ENCODE results near the gene LRRC74B. TPM values are rescaled to one million over a fixed set of nuclear protein-coding genes. Genes with fewer than 3 reads are reported as not detected.
"Not testable (repeated sequence)": the region's sequence is repeated elsewhere in the genome, so short reads cannot be mapped to it uniquely, and the experiment has no call there.

LRRC74B gene
- total RNA-seq, 1 experiment from 2014 or later = not detected

DNA sequence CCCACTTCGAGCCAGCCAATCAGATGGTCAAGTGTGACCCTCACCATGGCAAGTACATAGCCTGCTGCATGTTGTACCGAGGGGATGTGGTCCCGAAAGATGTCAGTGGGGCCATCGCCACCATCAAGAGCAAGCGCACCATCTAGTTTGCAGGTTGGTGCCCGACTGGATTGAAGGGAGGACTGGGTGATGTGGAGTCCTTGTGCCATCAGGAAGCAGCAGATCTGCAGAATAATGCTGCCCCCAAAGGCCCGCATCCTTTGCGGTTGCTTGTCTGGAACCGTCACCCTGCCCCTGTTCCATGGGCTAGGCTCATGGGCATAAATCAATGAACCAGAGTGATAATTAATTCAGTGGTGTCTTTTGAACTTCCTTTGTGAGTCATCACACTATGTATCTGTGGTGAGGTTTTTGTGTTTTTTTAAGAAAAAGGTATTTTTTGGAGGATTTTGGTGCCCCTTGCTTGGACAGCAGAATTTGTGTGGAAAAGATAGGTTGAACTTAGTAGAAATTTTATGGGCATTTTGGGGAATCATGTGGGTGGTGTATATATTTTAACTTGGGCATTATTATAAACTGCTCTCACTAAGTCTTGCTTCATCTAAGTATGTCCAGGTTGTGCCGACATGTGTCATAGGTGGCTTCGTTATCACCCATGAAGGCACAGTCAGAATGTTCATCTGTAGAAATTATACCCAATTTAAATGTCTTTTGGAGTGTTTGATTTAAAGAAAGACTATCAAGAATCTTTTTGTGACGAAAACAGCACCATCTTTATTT lies 22.3 kb downstream of the LRRC74B start:
- in situ Hi-C loops (cut with HindIII; ENCODE audit: low pct_unique_long_range_greater_than_20kb, low sequenced_read_pairs) = no loop called here
- DNase-seq (ENCODE audit: low read depth) = no peak

DNA sequence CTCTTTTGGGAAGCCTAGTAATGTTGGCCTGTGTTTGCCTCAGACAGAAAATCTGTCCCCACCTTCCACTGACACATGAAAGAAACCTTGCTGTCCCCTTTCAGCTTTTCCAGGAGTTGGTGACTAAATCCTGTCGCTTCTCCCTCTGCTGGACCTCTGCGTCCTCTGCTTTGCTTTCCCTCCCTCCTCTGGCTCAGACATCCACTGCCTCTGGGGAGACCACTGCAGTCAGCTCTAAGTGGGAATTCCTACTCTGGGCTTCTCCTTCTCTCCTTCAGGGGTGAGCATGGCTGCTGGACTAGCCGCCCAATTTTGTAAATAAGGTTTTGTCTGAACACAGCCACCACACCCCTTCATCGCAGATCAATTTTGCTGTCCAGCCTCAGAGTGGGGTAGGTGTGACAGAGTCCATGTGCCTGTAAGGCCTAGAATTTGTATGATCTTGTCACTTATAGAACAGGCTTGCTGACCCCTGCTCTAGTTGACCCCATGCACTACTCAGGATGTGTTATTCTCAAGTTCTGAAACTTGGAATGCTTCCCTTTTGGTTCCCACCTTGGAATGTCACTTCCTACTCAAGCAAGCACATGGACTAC lies 23.0 kb downstream of the LRRC74B start:
- DNase-seq (ENCODE audit: low read depth) = no peak
- in situ Hi-C loops (cut with HindIII; ENCODE audit: low pct_unique_long_range_greater_than_20kb, low sequenced_read_pairs) = no loop called here

DNA sequence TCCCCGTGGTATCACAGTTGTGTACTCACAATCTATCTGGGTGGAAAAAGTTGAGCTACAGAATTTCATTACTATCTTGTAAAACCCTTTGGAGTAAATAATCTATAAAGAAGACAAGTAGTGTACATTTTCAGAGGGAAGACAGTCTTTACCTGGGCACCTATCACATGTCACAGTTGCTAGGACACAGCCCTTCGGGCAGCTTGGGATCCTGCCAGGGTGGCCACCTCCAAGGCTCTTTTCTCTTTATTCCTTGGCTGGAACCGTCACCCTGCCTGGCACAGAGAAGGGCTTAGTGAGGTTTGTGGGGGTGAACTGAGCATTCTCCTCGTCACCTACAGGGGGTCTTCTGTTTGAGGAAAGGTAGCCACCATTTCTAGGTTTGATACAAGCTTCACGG lies 23.6 kb downstream of the LRRC74B start:
- no peak for DNase-seq (ENCODE audit: low read depth)
- in situ Hi-C loops (cut with HindIII; ENCODE audit: low pct_unique_long_range_greater_than_20kb, low sequenced_read_pairs) = no loop called here

DNA sequence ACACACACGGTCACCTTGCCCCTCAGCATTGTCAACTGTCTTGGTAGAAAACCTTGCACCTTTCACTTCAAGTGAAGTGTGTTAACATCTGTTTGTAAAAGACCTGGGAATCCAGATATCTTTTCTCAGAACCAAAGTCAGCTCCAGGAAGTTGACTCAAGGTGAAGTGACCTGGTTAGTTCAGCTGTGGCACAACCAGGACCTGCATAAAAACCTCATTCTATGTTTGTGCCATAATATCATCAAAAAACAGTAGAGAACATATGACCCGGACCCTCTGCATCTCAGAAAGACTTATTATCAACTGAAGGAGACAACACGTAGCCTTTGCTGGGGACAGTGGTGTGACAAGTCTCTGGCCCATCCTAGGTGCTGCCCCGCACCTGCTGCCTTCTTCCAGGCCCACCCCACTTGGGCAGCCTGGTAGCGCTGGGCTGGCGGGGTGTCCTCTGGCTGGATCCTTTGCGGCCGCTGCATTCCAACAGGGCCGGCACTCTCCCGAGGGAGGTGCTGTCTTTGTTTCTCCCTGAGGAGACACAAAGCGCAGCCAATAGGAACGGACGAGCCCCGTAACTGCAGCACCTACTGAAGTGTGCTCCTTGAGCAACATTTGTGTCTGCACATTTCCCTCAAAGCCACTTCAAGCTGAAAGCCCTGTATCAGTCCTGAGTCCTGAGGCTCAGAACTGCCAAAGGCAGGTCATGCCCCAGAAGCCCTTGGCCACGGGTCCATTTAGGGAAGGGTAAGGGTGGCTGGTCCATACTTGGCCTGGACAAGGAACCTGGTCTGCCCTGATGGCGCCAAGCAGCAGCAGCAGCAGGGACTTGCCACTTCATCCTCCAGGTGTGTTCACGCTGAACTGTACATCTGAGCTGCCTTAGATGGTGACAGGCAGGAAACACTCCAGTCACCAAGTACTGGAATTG lies 25.2 kb downstream of the LRRC74B start:
- in situ Hi-C loops (cut with HindIII; ENCODE audit: low pct_unique_long_range_greater_than_20kb, low sequenced_read_pairs) = no loop called here
- DNase-seq (ENCODE audit: low read depth) = no peak

DNA sequence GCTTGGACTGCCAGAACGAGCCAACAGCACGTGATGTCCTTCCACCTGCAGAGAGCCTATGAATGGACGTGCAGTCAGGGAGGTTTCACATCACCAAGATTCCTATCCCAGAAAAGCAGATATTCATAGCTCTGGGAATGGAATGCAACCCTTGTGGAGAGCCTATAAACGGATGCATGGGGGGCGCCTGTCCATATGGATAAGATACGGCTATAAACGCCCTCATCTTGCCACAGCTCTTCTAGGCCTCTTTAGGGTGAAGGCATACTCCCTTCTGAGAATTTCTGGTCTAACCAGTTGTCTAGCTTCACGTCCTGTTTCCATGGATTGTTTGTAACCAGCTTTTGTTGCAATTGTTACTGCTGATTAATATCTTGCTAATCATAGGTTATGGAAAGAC lies 26.1 kb downstream of the LRRC74B start:
- in situ Hi-C loops (cut with HindIII; ENCODE audit: low pct_unique_long_range_greater_than_20kb, low sequenced_read_pairs); DNase-seq (ENCODE audit: low read depth): not testable (repeated sequence)

DNA sequence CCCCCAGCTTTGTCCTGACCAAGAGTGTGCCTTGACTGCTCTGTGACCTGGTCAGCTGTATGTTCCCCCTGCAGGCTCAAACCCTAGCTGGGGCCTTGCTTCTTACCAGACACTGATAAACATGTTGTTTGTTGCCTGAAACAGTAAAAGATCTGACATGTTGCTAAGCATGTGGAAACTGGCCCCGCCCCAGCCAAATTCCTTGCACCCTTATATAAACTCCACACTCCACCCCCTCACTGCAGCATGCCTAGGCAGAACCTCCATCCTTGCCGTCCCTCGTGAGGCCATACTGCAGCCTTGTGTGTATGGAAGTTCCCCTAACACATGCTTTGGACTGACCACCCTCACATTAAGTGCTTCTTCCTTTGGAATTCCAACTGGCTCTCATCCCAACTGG lies 27.3 kb downstream of the LRRC74B start:
- in situ Hi-C loops (cut with HindIII; ENCODE audit: low pct_unique_long_range_greater_than_20kb, low sequenced_read_pairs) = no loop called here
- DNase-seq (ENCODE audit: low read depth) = no peak

DNA sequence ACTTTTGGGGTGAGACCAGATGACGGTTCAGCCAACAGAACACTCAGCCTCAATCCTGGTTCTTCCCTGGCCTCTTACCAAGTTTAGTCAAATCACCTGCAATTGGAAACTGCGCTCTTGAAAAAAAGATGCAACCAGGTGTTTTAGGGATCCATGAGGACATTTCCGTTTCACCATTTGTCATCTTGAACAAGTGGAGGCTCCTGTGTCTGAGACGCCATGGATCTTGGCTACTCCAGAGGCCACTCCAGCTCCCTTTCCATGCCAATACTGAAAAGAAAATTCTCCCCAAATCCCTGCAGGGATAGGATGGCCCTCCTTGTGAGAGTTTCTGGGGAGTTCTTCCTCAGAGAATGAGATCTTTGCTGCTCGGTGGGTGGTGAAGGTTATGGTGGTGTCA lies 27.7 kb downstream of the LRRC74B start:
- DNase-seq (ENCODE audit: low read depth) = no peak
- in situ Hi-C loops (cut with HindIII; ENCODE audit: low pct_unique_long_range_greater_than_20kb, low sequenced_read_pairs) = no loop called here

DNA sequence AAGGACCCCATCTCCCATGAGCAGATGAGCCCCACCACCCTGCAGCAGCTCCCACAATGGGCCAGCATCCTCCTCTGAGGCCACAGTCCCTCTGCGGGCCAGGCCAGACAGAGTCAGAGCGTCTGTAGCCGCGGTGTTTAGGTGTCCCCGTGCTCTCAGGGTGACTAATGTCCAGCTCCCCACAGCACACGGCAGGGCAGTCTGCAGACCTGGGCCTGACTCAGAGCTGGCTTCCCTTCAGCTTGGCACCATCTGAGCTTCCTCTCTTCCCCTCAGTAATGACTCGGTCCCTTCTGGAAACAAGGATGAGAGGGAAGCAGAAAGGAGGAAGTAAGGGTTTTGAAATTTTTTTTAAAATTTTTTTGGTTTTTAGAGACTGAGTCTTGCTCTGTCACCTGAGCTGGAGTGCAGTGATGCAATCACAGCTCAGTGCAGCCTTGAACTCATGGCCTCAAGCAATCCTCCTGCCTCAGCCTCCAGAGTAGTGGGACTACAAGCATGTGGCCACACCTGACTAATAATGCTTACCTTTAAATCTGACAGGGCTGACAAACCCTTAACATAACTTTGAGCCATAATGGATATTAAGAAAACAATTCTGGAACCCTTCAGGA lies 28.5 kb downstream of the LRRC74B start:
- in situ Hi-C loops (cut with HindIII; ENCODE audit: low pct_unique_long_range_greater_than_20kb, low sequenced_read_pairs) = no loop called here

DNA sequence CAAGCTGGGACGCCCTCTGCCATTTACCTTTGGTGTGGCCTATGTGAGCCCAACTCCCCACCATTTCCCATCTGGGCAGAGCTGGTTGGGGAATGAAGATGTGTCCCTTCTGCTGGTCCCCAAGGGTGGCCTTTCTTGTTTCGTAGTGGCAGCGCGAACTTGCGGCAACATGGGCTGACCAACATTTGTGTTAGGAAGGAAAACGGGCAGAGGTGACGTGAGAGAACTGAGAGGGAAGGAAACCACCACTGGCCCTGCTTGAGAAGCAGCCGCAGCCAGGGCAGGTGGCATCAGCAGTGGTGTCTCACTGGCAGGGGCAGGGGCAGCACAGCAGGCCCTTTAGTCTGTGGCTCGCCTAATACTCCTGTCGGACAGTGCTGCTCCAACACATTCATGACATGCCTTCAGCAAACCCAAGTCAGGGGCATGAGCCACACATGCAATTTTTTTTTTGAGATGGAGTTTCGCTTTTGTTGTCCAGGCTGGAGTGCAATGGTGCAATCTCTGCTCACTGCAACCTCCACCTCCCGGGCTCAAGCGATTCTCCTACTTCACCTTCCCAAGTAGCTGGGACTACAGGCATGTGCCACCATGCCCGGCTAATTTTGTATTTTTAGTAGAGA lies 29.9 kb downstream of the LRRC74B start:
- no peak for DNase-seq (ENCODE audit: low read depth)
- in situ Hi-C loops (cut with HindIII; ENCODE audit: low pct_unique_long_range_greater_than_20kb, low sequenced_read_pairs) = no loop called here

More for the DNA sequence above, 28.5 kb downstream of the LRRC74B start:
- DNase-seq (ENCODE audit: low read depth) = peak; percentile 49

DNA sequence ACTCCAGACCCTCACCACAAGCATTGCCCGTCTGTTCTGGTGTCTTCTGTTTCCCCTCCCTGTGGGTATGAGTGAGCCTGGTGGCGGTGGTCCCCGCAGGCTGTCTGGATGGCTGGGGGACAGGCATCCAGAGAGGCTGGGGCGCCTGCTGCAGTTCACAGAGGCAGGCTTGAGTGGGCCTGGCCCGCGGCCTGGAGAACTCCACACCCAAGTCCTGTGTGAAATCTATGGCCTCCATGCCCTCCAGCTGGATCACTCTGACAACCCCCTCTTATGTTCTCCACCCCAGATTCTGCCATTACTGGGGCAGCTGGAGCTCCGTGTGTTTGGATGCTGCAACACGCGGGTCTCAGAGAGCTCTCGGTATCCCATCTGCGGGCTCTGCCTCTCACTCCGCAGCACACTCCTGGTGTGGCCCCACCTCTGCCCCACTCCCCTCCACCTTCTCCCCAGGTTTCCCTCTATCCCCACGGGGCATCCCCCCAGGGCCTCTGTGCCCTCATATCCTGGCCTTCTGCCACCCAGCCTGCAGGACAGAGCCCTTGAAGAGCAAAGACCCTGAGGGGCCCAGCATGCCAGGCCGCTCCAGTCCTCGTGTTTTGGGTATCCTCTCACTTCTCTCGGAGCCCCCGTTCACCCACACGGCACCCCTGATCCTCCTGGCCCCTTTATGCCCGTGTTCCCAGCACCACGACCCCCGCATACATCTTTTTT lies 31.3 kb downstream of the LRRC74B start:
- in situ Hi-C loops (cut with HindIII; ENCODE audit: low pct_unique_long_range_greater_than_20kb, low sequenced_read_pairs) = no loop called here
- no peak for DNase-seq (ENCODE audit: low read depth)

DNA sequence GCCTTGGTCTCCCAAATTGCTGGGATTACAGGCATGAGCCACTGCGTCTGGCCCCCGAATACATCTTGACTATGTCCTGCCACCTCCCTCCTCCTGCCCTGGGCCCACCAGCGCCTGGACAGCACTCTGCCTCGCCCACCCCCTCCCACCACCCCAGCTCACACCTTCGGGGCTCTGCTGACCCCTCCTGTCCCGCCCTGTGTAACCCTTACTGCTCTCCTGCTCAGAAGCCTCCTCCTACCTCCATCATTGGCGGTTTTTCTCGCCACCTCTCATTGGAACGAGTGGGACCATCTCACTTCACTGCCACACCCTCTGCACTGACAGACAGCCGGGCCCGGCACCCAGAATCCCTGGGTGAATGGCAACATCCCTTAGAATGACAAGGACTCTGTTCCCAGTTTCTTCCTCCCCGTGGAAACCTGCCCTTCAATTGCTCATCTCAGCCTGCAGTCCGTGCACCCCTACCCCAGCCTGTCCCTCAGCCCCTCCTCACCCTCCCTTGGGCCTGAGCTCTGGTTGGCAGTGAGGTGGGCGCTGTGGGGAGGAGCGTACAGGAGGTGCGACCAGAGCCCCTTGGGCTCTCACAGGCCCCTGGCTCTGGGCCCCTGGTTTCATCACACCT lies 32.2 kb downstream of the LRRC74B start:
- in situ Hi-C loops (cut with HindIII; ENCODE audit: low pct_unique_long_range_greater_than_20kb, low sequenced_read_pairs) = no loop called here
- no peak for DNase-seq (ENCODE audit: low read depth)

DNA sequence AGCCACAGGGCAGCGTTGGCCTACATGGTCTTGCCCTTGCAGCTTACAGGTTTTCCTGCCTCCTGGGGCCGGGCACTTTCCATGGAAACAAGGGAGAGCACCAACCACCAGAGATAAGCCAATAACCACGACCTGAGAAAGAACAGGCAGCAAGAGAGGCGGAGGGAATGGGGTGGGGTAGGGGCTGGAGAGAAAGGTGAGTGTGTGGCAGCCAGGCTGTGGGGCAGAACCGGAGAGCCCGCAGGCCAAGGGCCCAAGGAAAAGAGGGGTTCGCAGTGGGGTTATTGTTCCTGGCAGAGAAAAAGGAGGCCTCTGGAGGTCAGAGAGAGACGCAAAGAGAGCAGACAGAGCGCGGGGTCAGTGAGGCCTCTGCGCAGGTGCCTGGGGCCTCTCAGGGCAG lies 33.2 kb downstream of the LRRC74B start:
- no peak for DNase-seq (ENCODE audit: low read depth)
- in situ Hi-C loops (cut with HindIII; ENCODE audit: low pct_unique_long_range_greater_than_20kb, low sequenced_read_pairs) = no loop called here

DNA sequence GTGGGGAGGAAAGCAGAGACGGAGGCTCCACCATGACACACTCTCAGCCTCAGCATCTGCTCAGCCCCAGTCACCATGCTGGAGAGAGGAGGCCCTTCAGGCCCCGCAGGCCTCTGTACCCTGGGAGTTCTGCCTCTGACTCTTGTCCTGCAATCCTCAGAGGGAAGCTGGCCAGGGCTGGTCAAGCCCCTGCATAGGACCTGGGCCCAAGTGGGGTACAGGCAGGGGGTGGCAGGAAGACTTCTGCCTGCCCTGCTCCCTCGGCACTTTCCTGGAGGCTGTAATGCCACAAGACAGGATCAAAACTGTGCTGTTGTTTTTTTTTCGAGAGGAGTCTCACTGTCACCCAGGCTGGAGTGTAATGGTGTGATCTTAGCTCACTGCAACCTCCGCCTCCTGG lies 33.7 kb downstream of the LRRC74B start:
- in situ Hi-C loops (cut with HindIII; ENCODE audit: low pct_unique_long_range_greater_than_20kb, low sequenced_read_pairs) = no loop called here

DNA sequence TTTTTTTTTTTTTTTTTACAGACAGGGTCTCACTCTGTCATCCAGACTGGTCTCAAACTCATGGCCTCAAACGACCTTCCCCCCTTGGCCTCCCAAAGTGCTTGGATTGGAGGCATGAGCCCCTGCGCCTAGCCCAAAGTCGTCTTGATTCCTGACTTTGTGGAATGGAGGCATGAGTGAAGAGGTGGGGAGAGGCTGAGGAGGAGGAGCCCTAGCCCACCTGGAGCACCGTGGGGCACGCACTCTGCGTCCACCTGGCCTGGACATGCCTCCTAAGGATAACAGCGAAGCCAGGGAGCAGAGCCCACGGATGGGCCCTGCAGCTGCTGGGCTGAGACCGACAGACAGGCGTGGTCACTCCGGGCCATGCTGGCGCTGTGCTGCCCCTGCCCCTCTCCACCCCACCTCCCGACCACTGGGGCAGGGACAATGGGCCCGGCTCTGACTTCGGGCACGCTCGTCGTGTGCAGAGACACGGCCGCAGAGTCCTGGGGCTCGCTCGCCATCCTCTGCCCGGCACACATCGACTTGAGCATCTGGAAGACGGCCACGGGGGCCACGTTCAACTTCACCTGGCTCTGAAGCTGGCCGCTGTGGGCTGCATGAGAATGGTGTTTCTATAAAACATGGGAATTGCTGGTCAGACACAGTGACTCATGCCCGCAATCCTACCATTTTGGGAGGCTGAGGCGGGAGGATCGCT lies 34.8 kb downstream of the LRRC74B start:
- in situ Hi-C loops (cut with HindIII; ENCODE audit: low pct_unique_long_range_greater_than_20kb, low sequenced_read_pairs) = no loop called here
- DNase-seq (ENCODE audit: low read depth) = no peak

More for the DNA sequence above, 33.7 kb downstream of the LRRC74B start:
- no peak for DNase-seq (ENCODE audit: low read depth)

DNA sequence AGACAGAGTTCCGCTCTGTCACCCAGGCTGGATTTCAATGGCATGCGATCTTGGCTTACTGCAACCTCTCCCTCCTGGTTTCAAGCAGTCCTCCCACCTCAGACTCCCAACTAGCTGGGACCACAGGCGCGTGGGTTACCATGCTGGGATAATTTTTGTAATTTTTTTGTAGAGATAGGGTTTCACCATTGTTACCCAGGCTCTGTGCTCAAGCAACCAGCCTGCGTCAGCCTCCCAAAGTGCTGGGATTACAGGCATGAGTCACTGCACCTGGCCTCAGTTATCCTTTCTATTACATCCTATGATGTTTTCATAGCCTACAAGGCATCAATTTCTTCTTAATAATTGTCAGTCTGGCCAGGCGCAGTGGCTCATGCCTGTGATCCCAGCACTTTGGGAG lies 36.5 kb downstream of the LRRC74B start:
- in situ Hi-C loops (cut with HindIII; ENCODE audit: low pct_unique_long_range_greater_than_20kb, low sequenced_read_pairs) = no loop called here

DNA sequence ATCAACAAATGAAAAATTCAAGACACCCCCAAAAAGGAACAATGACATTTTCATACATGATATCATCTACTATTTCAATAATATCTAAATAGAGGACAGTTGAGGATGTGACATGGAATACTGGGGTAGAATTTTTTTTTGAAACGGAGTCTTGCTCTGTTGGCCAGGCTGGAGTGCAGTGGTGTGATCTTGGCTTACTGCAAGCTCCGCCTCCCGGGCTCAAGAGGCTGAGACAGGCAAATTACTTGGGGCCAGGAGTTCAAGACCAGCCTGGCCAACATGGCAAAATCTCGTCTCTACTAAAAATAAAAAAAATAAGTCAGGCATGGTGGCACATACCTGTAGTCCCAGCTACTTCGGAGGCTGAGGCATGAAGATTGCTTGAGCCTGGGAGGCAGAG lies 41.4 kb downstream of the LRRC74B start:
- in situ Hi-C loops (cut with HindIII; ENCODE audit: low pct_unique_long_range_greater_than_20kb, low sequenced_read_pairs) = no loop called here
- no peak for DNase-seq (ENCODE audit: low read depth)

More for the DNA sequence above, 36.5 kb downstream of the LRRC74B start:
- DNase-seq (ENCODE audit: low read depth) = no peak

DNA sequence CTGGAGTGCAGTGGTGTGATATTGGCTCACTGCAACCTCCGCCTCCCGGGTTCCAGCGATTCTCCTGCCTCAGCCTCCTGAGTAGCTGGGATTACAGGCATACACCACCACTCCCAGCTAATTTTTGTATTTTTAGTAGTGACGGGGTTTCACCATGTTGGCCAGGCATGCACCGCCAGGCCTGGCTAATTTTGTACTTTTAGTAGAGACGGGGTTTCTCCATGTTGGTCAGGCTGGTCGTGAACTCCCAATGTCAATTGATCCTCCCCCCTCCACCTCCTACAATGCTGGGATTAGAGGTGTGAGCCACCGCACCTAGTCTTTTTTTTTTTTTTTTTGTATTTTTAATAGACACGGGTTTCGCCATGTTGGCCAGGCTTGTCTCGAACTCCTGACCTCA lies 42.2 kb downstream of the LRRC74B start:
- in situ Hi-C loops (cut with HindIII; ENCODE audit: low pct_unique_long_range_greater_than_20kb, low sequenced_read_pairs); DNase-seq (ENCODE audit: low read depth): not testable (repeated sequence)

Measured in Caki2 (cell line).